ENCODE data around the gene KIF3B.

The KIF3B gene

GRCh38 chr20:32360333-32360634, 82.8 kb downstream of the KIF3B start:
- H3K4me3 ChIP-seq (ENCODE audit: low read depth, low read length) = no peak overlapping the region
- TF ChIP-seq, protein P1, sequence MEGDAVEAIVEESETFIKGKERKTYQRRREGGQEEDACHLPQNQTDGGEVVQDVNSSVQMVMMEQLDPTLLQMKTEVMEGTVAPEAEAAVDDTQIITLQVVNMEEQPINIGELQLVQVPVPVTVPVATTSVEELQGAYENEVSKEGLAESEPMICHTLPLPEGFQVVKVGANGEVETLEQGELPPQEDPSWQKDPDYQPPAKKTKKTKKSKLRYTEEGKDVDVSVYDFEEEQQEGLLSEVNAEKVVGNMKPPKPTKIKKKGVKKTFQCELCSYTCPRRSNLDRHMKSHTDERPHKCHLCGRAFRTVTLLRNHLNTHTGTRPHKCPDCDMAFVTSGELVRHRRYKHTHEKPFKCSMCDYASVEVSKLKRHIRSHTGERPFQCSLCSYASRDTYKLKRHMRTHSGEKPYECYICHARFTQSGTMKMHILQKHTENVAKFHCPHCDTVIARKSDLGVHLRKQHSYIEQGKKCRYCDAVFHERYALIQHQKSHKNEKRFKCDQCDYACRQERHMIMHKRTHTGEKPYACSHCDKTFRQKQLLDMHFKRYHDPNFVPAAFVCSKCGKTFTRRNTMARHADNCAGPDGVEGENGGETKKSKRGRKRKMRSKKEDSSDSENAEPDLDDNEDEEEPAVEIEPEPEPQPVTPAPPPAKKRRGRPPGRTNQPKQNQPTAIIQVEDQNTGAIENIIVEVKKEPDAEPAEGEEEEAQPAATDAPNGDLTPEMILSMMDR (IDR thresholded peaks at IDR 0.05; ENCODE audit: control insufficient read depth, extremely low read depth, insufficient read depth) = no peak
- DNase-seq (ENCODE audit: low read depth) = no peak

- TF ChIP-seq, protein P1 (IDR thresholded peaks at IDR 0.05; ENCODE audit: control insufficient read depth, extremely low read depth, insufficient read depth) = no peak
- no peak for DNase-seq (ENCODE audit: low read depth)
- no peak overlapping the region for H3K4me3 ChIP-seq (ENCODE audit: low read depth, low read length)
These were observed 85.5 kb downstream of the KIF3B start for GRCh38 chr20:32362901-32363364.

- no peak overlapping the region for H3K4me3 ChIP-seq (ENCODE audit: low read depth, low read length)
- DNase-seq (ENCODE audit: low read depth) = no peak
- TF ChIP-seq, protein P1 (IDR thresholded peaks at IDR 0.05; ENCODE audit: control insufficient read depth, extremely low read depth, insufficient read depth) = no peak
These were observed 86.0 kb downstream of the KIF3B start for GRCh38 chr20:32363492-32363891.

DNA sequence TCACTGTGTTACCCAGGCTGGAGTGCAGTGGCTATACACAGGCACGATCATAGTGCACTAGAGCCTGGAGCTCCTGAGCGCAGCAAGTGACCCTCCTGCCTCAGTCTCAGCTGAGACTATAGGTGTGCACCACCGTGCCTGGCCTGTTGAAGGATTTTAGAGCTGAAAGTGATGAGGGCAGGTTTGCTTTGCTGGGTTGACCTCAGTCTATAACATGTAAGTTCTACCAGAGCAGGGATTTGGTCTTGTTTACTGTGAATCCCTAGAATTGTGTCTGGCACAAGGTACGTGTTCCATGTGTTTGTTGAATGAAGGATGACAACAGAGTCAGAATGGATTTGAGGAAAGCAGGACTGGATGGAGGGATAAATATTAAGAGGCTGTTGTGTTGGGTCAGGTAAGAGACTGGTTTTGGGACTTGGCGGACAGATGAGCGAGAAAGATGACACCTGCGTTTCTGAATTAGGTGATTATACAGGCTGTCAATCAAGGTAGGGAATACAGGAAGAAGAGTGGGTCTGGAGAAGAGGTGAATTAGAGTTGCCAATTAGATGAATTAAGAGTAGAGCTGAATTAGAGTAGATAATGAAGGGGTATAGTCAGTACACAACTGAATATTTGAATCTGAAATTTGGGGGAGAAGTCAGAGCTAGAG, 87.2 kb downstream of the KIF3B start:
- no peak for DNase-seq (ENCODE audit: low read depth)
- H3K4me3 ChIP-seq (ENCODE audit: low read depth, low read length) = no peak overlapping the region
- TF ChIP-seq, protein P1 (IDR thresholded peaks at IDR 0.05; ENCODE audit: control insufficient read depth, extremely low read depth, insufficient read depth) = no peak

DNA sequence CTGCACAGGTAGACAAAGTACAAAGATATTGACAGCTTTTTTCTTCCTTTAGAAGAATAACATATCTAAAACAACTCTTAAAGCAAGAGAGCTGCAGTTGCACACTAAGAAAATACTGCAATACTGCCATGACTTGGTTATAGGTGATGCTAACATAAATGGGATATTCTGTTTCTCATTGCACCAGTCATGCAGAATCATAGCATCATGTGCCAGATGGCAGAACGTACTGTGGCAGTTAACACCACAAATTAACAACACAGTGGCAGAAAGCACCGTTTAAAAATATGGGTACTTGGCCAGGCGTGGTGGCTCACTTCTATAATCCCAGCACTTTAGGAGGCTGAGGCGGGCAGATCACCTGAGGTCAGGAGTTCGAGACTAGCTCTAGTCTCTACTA, 88.1 kb downstream of the KIF3B start:
- DNase-seq (ENCODE audit: low read depth) = no peak
- H3K4me3 ChIP-seq (ENCODE audit: low read depth, low read length) = no peak overlapping the region
- TF ChIP-seq, protein P1 (IDR thresholded peaks at IDR 0.05; ENCODE audit: control insufficient read depth, extremely low read depth, insufficient read depth) = no peak

- no peak overlapping the region for H3K4me3 ChIP-seq (ENCODE audit: low read depth, low read length)
- TF ChIP-seq, protein P1 (IDR thresholded peaks at IDR 0.05; ENCODE audit: control insufficient read depth, extremely low read depth, insufficient read depth) = no peak
- no peak for DNase-seq (ENCODE audit: low read depth)
These were observed 88.9 kb downstream of the KIF3B start for GRCh38 chr20:32366380-32366779.

- H3K4me3 ChIP-seq (ENCODE audit: low read depth, low read length) = no peak overlapping the region
- TF ChIP-seq, protein P1 (IDR thresholded peaks at IDR 0.05; ENCODE audit: control insufficient read depth, extremely low read depth, insufficient read depth) = no peak
- DNase-seq (ENCODE audit: low read depth) = no peak
These were observed 90.9 kb downstream of the KIF3B start for GRCh38 chr20:32368323-32368722.
